Neural progenitor cell (in vitro differentiated cells): Measurements from ENCODE around the gene ADI1. TPM values are rescaled to one million over a fixed set of nuclear protein-coding genes. Genes with fewer than 3 reads are reported as not detected.

Experiments used
- DNase-seq: peaks from one replicate; pipeline ENCODE4 v3.0.0-alpha.2; 2016; ENCODE audit warnings: low spot score
- H2AFZ ChIP-seq: fragments of 200-600 bp; sonication (generic); replicated peaks from 2 replicates; pipeline ENCODE4 v1.6.1; 2016; ENCODE audit warnings: antibody characterized with exemption
- H3F3A ChIP-seq: fragments of 200-600 bp; sonication (generic); 2 replicates; pipeline ENCODE4 v1.6.1; 2016; ENCODE audit warnings: antibody characterized with exemption, low read depth
- H3K27ac ChIP-seq: fragments of 200-600 bp; sonication (generic); 2 replicates; pipeline ENCODE4 v1.5.1; 2016; ENCODE audit warnings: mild to moderate bottlenecking
- H3K27me3 ChIP-seq: fragments of 200-600 bp; sonication (generic); 2 replicates; pipeline ENCODE4 v1.6.1; 2016; ENCODE audit warnings: mild to moderate bottlenecking, moderate library complexity
- H3K36me3 ChIP-seq: fragments of 200-600 bp; sonication (generic); 2 replicates; pipeline ENCODE4 v1.5.1; 2016
- H3K4me1 ChIP-seq: fragments of 200-600 bp; sonication (generic); 2 replicates; pipeline ENCODE4 v1.6.1; 2016; ENCODE audit warnings: mixed run types
- H3K4me2 ChIP-seq: fragments of 200-600 bp; sonication (generic); 2 replicates; pipeline ENCODE4 v1.6.1; 2016
- H3K4me3 ChIP-seq: fragments of 200-600 bp; sonication (generic); 2 replicates; pipeline ENCODE4 v1.5.1; 2016
- H3K79me2 ChIP-seq: fragments of 200-600 bp; sonication (generic); 2 replicates; pipeline ENCODE4 v1.6.1; 2016; ENCODE audit warnings: low read depth
- H3K9ac ChIP-seq: fragments of 200-600 bp; sonication (generic); 2 replicates; pipeline ENCODE4 v1.6.1; 2016
- H3K9me3 ChIP-seq: fragments of 200-600 bp; sonication (generic); 2 replicates; pipeline ENCODE4 v1.5.1; 2016; ENCODE audit warnings: low read depth
- H4K20me1 ChIP-seq: fragments of 200-600 bp; sonication (generic); 2 replicates; pipeline ENCODE4 v1.6.1; 2016; ENCODE audit warnings: low read depth
- H3K27ac Mint-ChIP-seq: 3 replicates; pipeline ENCODE4 v1.8.0; 2021; ENCODE audit warnings: mixed read lengths
- H3K27me3 Mint-ChIP-seq: 2 replicates; pipeline ENCODE4 v1.8.0; 2022; ENCODE audit warnings: low read depth, mild to moderate bottlenecking, inconsistent platforms, moderate library complexity, mixed read lengths; ENCODE audit not compliant: insufficient read depth
- H3K36me3 Mint-ChIP-seq: 3 replicates; pipeline ENCODE4 v1.8.0; 2021; ENCODE audit warnings: mixed read lengths
- H3K4me1 Mint-ChIP-seq: 3 replicates; pipeline ENCODE4 v1.8.0; 2021; ENCODE audit warnings: mixed read lengths
- H3K4me3 Mint-ChIP-seq: 3 replicates; pipeline ENCODE4 v1.8.0; 2021; ENCODE audit warnings: mild to moderate bottlenecking, moderate library complexity, mixed read lengths
- H3K9me3 Mint-ChIP-seq: 3 replicates; pipeline ENCODE4 v1.8.0; 2020; ENCODE audit warnings: mixed read lengths
- CTCF ChIP-seq: fragments of 200-600 bp; sonication (generic); IDR thresholded peaks from 2 replicates; pipeline ENCODE4 v1.5.1; 2017; ENCODE audit warnings: antibody characterized with exemption, mild to moderate bottlenecking
- EZH2 ChIP-seq: fragments of 200-600 bp; sonication (generic); IDR thresholded peaks from 2 replicates; pipeline ENCODE4 v1.6.1; 2017; ENCODE audit warnings: antibody characterized with exemption, mild to moderate bottlenecking, moderate library complexity
- EZH2phosphoT487 ChIP-seq: fragments of 200-600 bp; sonication (generic); IDR thresholded peaks from 2 replicates; pipeline ENCODE4 v1.6.1; 2017; ENCODE audit warnings: antibody characterized with exemption
- total RNA-seq: library from RNA; depleted of rRNA; stranded (reverse); fragments of >200 nt; gene quantifications from 2 replicates; pipeline ENCODE4 v1.2.3, GENCODE V29; 2015; ENCODE audit warnings: low replicate concordance

Gene ADI1
- total RNA-seq, 1 donor from 2014 or later: 29.3 TPM

- H3K4me3 Mint-ChIP-seq: no peak overlapping the region
- H3K4me1 Mint-ChIP-seq: peaks cover 10% of the 10 kb centered on the region
- H2AFZ ChIP-seq: no peak overlapping the region
- H4K20me1 ChIP-seq: no peaks in the 10 kb centered on the region
- H3K79me2 ChIP-seq: no peaks in the 10 kb centered on the region
- H3K4me1 ChIP-seq: no peaks in the 10 kb centered on the region
- no peaks in the 10 kb centered on the region for H3K36me3 Mint-ChIP-seq
- no peaks in the 10 kb centered on the region for H3K27me3 ChIP-seq
- H3K27ac ChIP-seq: no peak overlapping the region
- no peaks in the 10 kb centered on the region for H3K9me3 Mint-ChIP-seq
- TF ChIP-seq CTCF (no peak), EZH2phosphoT487 (no peak), EZH2 (no peak)
- H3K36me3 ChIP-seq: no peaks in the 10 kb centered on the region
- H3K27me3 Mint-ChIP-seq: peaks cover 4% of the 10 kb centered on the region
- no peak overlapping the region for H3K9ac ChIP-seq
- H3K27ac Mint-ChIP-seq: no peak overlapping the region
- no peak overlapping the region for H3K4me3 ChIP-seq
- no peaks in the 10 kb centered on the region for H3K9me3 ChIP-seq
- peaks cover 5% of the 10 kb centered on the region for H3F3A ChIP-seq
- H3K4me2 ChIP-seq: no peak overlapping the region
- no peak for DNase-seq
Observed at GRCh38 chr2:3534251-3534814, 15.0 kb upstream of the ADI1 start.

GRCh38 chr2:3533836-3534235 lies 14.5 kb upstream of the ADI1 start:
- no peak overlapping the region for H3K27ac Mint-ChIP-seq
- no peak for TF ChIP-seq CTCF
- no peak for TF ChIP-seq EZH2phosphoT487
- no peak for TF ChIP-seq EZH2

GRCh38 chr2:3532941-3533340 lies 13.6 kb upstream of the ADI1 start:
- H3K27me3 ChIP-seq: no peaks in the 10 kb centered on the region
- DNase-seq: no peak
- no peaks in the 10 kb centered on the region for H3K4me1 ChIP-seq
- H3K79me2 ChIP-seq: no peaks in the 10 kb centered on the region
- no peak overlapping the region for H2AFZ ChIP-seq
- peaks cover 5% of the 10 kb centered on the region for H3F3A ChIP-seq
- no peaks in the 10 kb centered on the region for H3K36me3 Mint-ChIP-seq
- H3K4me2 ChIP-seq: no peak overlapping the region
- H3K4me3 ChIP-seq: no peak overlapping the region
- no peaks in the 10 kb centered on the region for H3K9me3 ChIP-seq
- H3K9me3 Mint-ChIP-seq: no peaks in the 10 kb centered on the region
- H3K9ac ChIP-seq: no peak overlapping the region
- peaks cover 4% of the 10 kb centered on the region for H3K27me3 Mint-ChIP-seq
- H3K27ac Mint-ChIP-seq: no peak overlapping the region
- H3K4me1 Mint-ChIP-seq: peaks cover 12% of the 10 kb centered on the region
- TF ChIP-seq EZH2phosphoT487: no peak
- no peak for TF ChIP-seq EZH2
- no peak for TF ChIP-seq CTCF
- no peak overlapping the region for H3K4me3 Mint-ChIP-seq
- H3K36me3 ChIP-seq: no peaks in the 10 kb centered on the region
- H4K20me1 ChIP-seq: no peaks in the 10 kb centered on the region
- H3K27ac ChIP-seq: no peak overlapping the region

More at GRCh38 chr2:3533836-3534235, 14.5 kb upstream of the ADI1 start:
- Histone ChIP-seq H3K27ac (no peak overlapping the region), H3K4me2 (no peak overlapping the region), H3K79me2 (no peaks in the 10 kb centered on the region), H3F3A (peaks cover 5% of the 10 kb centered on the region), H2AFZ (no peak overlapping the region), H3K27me3 (no peaks in the 10 kb centered on the region), H3K9ac (no peak overlapping the region), H3K4me1 (no peaks in the 10 kb centered on the region), H4K20me1 (no peaks in the 10 kb centered on the region), H3K36me3 (no peaks in the 10 kb centered on the region), H3K9me3 (no peaks in the 10 kb centered on the region), H3K4me3 (no peak overlapping the region)
- H3K4me3 Mint-ChIP-seq: peak overlapping the region; percentile 43
- H3K36me3 Mint-ChIP-seq: no peaks in the 10 kb centered on the region
- H3K4me1 Mint-ChIP-seq: peaks cover 10% of the 10 kb centered on the region
- H3K27me3 Mint-ChIP-seq: peaks cover 4% of the 10 kb centered on the region
- DNase-seq: no peak
- H3K9me3 Mint-ChIP-seq: no peaks in the 10 kb centered on the region
